ENCODE results near the gene MYOZ3. TPM values are rescaled to one million over a fixed set of nuclear protein-coding genes. Genes with fewer than 3 reads are reported as not detected.

Gene MYOZ3
- total RNA-seq, 1 experiment from 2014 or later, result 1.7 TPM

- no peak for ATAC-seq
- ChIA-PET CTCF (interaction anchor here (1.3 kb wide), 1 partner anchor 100 kb away, joined by 4 read pairs; no protein-coding TSS in a partner anchor), POLR2A (interaction anchor here (0.5 kb wide), 1 partner anchor 16 kb away, joined by 6 read pairs; no protein-coding TSS in a partner anchor)
- BruUV-seq (replicated peaks), result no TSS peak
- in situ Hi-C loops (cut with HindIII; ENCODE audit: low pct_unique_long_range_greater_than_20kb, low sequenced_read_pairs), result no loop called here
- Histone ChIP-seq H3K27me3 (ENCODE audit: control insufficient read depth, insufficient read depth, low read length) (no peaks in the 10 kb centered on the region), H3K9me3 (ENCODE audit: control insufficient read depth, insufficient read depth, low read depth, low read length) (no peaks in the 10 kb centered on the region), H3K36me3 (ENCODE audit: control insufficient read depth, insufficient read depth, low read length) (no peaks in the 10 kb centered on the region), H3K27ac (ENCODE audit: low read length) (no peak overlapping the region), H3K4me3 (ENCODE audit: low read depth in 2 of 2, low read length in 2 of 2) (no peak overlapping the region), H3K4me1 (ENCODE audit: control insufficient read depth, insufficient read depth, low read length) (peaks cover 9% of the 10 kb centered on the region; the same call in 1 of the 2 replicates)
- DNase-seq (ENCODE audit: low read depth, low spot score), result no peak
- no peak for TF ChIP-seq SIN3A (IDR thresholded peaks at IDR 0.05; ENCODE audit: borderline replicate concordance, insufficient read depth, low read depth, low read length)
- no peak for TF ChIP-seq CTCF (IDR thresholded peaks at IDR 0.05)
- TF ChIP-seq REST (IDR thresholded peaks at IDR 0.05; ENCODE audit: insufficient read depth in 1 of 2, low read depth in 2 of 2, low read length in 1 of 2), result no peak
- no peak for TF ChIP-seq POLR2AphosphoS5 (IDR thresholded peaks at IDR 0.05; ENCODE audit: low read depth, low read length)
- no peak for TF ChIP-seq TCF7L2 (IDR thresholded peaks at IDR 0.05; ENCODE audit: low read depth, low read length)
- intact Hi-C loops (cut with micrococcal nuclease; ENCODE audit: unreplicated experiment), result no loop called here
Observed at GRCh38 chr5:150660108-150660831, 781 bp upstream of the MYOZ3 start.

- ChIA-PET POLR2A (no interaction called here), CTCF (no interaction called here)
- DNase-seq (ENCODE audit: low read depth, low spot score) (no peak), ATAC-seq (no peak)
- peaks cover 9% of the 10 kb centered on the region; the same call in 1 of the 2 replicates for H3K4me1 ChIP-seq (ENCODE audit: control insufficient read depth, insufficient read depth, low read length)
- no peaks in the 10 kb centered on the region for H3K9me3 ChIP-seq (ENCODE audit: control insufficient read depth, insufficient read depth, low read depth, low read length)
- in situ Hi-C loops (cut with HindIII; ENCODE audit: low pct_unique_long_range_greater_than_20kb, low sequenced_read_pairs), result no loop called here
- H3K4me3 ChIP-seq (ENCODE audit: low read depth in 2 of 2, low read length in 2 of 2), result no peak overlapping the region
- intact Hi-C loops (cut with micrococcal nuclease; ENCODE audit: unreplicated experiment), result no loop called here
- TF ChIP-seq POLR2AphosphoS5 (IDR thresholded peaks at IDR 0.05; ENCODE audit: low read depth, low read length) (no peak), TCF7L2 (IDR thresholded peaks at IDR 0.05; ENCODE audit: low read depth, low read length) (no peak), SIN3A (IDR thresholded peaks at IDR 0.05; ENCODE audit: borderline replicate concordance, insufficient read depth, low read depth, low read length) (no peak), REST (IDR thresholded peaks at IDR 0.05; ENCODE audit: insufficient read depth in 1 of 2, low read depth in 2 of 2, low read length in 1 of 2) (no peak)
- H3K27me3 ChIP-seq (ENCODE audit: control insufficient read depth, insufficient read depth, low read length), result no peaks in the 10 kb centered on the region
- H3K27ac ChIP-seq (ENCODE audit: low read length), result no peak overlapping the region
- BruUV-seq (replicated peaks), result no TSS peak
- no peaks in the 10 kb centered on the region for H3K36me3 ChIP-seq (ENCODE audit: control insufficient read depth, insufficient read depth, low read length)
Observed at GRCh38 chr5:150661821-150662596, 958 bp downstream of the MYOZ3 start.
